Femur (tissue), 1 donor: ENCODE results near the gene ARMC7.
A peak's percentile ranks its signal among the peaks of the same experiment; 100 is the strongest.
"Not testable (repeated sequence)": the region's sequence is repeated elsewhere in the genome, so short reads cannot be mapped to it uniquely, and the experiment has no call there.

ENCODE experiments used
- DNase-seq: peaks from one replicate; pipeline ENCODE4 v3.0.0-alpha.2; 2017

Gene ARMC7

GRCh38 chr17:75130632-75131277 is 21.0 kb downstream of the ARMC7 start:
- DNase-seq = peak; percentile 75

GRCh38 chr17:75131278-75132017 is 21.7 kb downstream of the ARMC7 start, which contains the start of gene NT5C:
Gene NT5C (minus strand): TSS chr17:75131742. CDS start chr17:75131707, 35 bp downstream.
- peak; percentile 91 for DNase-seq

DNA sequence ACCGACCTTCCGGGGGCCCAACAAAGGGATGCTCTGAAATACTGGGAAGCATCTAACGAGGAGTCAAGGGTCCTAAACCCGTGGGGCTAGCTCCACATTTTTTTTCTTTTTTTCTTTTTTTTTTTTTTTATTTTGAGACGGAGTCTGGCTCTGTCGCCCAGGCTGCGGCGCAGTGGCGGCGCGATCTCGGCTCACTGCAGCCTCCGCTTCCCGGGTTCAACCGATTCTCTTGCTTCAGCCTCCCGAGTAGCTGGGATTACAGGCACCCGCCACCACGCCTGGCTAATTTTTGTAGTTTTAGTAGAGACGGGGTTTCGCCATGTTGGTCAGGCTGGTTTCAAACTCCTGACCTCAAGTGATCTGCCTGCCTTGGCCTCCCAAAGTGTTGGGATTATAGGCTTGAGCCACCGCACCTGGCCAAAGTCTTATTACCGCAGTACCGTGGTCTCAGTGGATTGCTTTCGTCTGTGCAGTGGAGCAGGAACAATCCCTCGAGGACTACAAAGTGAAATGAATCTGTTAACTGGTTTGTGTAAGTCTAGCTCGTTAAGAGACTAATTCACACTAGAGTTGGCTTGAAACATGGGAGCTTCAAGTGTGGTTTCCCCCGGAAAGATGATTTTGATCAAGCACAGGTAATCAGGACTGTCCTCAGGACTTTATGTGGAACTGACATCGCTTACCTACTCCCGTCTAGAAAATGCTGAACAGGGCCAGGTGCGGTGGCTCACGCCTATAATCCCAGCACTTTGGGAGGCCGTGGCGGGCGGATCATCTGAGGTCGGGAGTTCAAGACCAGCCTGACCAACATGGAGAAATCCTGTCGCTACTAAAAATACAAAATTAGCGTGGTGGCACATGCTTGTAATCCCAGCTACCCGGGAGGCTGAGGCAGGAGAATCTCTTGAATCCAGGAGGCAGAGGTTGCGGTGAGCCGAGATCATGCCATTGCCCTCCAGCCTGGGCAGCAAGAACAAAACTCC is 22.5 kb downstream of the ARMC7 start:
- not testable (repeated sequence) for DNase-seq

DNA sequence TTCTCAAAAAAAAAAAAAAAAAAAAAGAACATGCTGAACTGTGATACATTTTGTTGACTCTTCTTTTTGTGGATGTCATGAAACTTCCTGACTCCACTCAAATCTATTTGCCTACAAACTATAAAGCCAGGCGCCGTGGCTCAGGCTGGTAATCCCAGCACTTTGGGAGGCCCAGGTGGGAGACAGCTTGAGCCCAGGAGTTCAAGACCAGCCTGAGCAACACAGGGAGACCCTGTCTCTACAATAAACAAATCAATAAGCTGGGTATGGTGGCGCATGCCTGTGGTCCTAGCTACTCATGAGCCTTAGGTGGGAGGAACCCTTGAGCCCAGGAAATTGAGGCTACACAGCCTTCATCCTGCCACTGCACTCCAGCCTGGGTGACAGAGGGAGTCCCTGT is 23.2 kb downstream of the ARMC7 start:
- no peak for DNase-seq

GRCh38 chr17:75133607-75134347 is 24.0 kb downstream of the ARMC7 start:
- DNase-seq = not testable (repeated sequence)

- DNase-seq = no peak
Observed at GRCh38 chr17:75135452-75135851, 25.7 kb downstream of the ARMC7 start.

GRCh38 chr17:75135946-75136345 is 26.2 kb downstream of the ARMC7 start:
- DNase-seq = no peak

GRCh38 chr17:75137762-75138161 is 28.0 kb downstream of the ARMC7 start:
- DNase-seq = not testable (repeated sequence)

DNA sequence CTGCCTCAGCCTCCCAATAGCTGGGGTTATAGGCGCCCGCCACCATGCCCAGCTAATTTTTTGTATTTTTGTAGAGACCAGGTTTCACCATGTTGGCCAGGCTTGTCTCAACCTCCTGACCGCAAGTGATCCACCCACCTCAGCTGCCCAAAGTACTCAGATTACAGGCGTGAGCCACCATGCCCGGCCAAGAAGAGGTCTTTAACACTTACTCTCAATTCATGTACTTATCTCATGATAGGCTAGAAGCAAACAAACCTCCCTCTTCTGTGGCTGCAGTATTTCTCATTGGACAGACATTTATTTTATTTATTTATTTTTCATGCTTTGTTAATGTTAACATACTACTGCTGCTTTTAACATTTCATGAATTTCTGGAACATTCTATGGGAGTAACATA is 28.8 kb downstream of the ARMC7 start:
- no peak for DNase-seq

- no peak for DNase-seq
Observed at GRCh38 chr17:75142236-75142971, 32.6 kb downstream of the ARMC7 start.

DNA sequence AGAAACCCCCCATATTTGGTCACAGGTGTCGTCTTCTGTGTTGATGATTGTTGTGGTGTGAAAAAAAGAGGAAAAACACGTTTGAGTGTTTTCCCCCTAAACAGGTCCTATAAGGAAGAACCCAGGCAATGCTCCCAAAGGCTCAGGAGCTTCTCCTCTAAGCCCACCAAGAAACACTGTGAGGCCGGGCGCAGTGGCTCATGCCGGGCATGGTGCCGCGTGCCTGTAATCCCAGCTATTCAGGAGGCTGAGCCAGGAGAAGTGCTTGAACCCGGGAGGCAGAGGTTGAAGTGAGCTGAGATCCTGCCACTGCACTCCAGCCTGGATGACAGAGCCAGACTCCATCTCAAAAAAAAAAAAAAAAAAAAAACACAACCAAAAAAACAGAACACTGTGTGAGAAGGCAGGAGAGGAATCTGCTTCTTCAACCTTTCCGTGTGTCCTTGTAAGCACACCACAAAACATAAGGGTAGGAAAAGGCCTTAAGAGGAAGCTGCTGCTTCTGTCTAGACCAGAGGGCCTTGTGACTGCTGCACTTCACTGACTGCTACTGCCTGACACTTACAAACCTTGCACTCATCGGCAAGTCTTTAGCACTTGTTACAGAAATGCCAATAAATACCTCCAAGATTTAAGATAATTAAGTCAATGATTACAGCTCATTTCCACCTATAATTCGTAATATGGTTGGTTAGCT is 35.2 kb downstream of the ARMC7 start:
- DNase-seq = no peak

DNA sequence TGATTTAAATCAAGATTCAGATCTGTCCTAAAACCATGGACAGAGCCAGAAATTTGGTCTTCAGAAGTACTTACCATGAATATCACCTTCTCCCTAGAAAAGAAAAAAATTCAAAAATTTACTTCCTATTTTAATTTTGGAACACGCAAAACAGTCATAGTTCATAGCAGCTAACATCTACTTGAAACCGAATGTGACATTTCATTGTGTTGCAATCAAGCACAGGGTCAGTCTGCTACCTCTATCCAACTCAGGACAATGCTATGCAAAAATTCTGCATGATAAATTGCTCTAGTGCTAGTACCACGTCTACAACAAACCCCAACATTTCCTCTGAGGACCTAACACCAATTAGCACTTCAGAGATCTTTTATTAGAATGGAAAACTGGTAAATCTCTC is 36.8 kb downstream of the ARMC7 start:
- DNase-seq = no peak

GRCh38 chr17:75147878-75148546 is 38.2 kb downstream of the ARMC7 start:
- no peak for DNase-seq

DNA sequence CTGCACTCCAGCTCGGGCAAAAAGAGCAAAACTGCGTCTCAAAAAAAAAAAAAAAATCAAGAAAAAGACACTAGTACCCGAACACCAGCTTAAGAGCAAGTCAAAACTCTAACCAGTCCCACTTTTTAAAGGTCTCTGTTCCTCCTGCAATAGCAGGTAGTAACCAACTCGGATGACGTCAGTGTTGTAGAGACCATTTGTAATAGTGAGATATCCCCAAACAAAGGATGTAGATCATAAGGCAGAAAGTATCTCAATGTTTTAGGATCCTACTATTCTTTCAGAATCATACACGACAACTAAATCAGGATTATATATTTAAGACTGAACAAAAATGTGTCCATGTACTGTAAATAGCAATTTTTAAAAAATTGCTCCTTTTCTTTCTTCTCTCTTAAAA is 42.2 kb downstream of the ARMC7 start:
- DNase-seq = no peak

- DNase-seq = no peak
Observed at GRCh38 chr17:75152523-75152921, 42.8 kb downstream of the ARMC7 start.

- DNase-seq = peak; percentile 47
Observed at GRCh38 chr17:75152922-75153779, 43.4 kb downstream of the ARMC7 start.

GRCh38 chr17:75153780-75154194 is 44.0 kb downstream of the ARMC7 start:
- DNase-seq = no peak

DNA sequence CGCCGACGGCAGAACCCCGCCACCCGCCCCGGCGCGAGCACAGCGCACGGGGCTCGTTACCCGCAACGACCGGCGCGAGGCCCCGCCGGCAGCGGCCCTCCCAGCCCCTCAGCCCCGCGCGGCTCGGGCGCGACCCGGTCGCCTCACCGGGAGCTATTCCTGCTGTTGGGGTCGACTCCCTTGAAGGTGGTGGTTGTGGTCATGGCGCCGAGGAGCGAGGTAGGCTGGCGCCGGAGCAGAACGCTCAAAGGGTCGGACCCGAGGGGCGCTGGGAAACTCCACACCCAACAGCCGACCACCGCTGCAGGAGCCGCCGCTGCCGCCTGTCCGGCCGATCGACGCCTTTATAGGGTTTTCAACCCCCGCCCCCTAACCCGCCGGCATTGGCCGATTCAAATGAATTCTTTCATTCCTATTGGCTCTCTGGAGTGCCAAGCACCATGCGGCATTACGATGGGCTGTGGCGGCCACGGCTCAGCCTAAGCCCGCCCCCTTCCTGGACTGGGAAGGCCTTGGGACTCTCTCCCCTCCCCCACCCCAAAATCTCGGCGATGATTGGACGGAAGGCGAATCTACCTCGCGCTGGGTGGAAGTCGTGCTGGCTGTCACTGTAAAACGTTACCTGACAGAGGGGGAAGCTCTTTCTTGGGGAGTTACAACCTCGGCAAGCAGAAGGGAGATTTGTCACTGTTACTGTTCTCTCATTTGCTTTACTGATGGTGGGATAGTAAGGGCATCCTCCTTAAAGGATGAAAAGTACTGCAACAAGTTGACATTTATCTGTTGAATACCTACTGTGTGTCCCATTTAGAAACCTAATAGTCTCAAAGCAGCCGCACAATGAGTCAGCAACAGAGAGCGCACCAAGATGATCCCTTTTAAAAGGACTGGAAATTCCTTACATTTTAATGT is 44.7 kb downstream of the ARMC7 start, which contains the start of gene JPT1:
JPT1 (minus strand) TSS at position 318 of the 912 bp plus-strand sequence; CDS start at position 203, 115 bp downstream.
- peak; percentile 99 for DNase-seq
